ENCODE data around the gene PTPRG. TPM values are rescaled to one million over a fixed set of nuclear protein-coding genes. Genes with fewer than 3 reads are reported as not detected.

The PTPRG gene
- total RNA-seq, 1 experiment from 2014 or later, result 69.3 TPM

GRCh38 chr3:62199126-62199525 is 637.8 kb downstream of the PTPRG start:
- H4K91ac ChIP-seq (ENCODE audit: insufficient read length, low read depth, low read length), result no peak overlapping the region
- H3K79me1 ChIP-seq (ENCODE audit: insufficient read depth, low read depth, low read length, poor library complexity, severe bottlenecking), result no peaks in the 10 kb centered on the region
- H3K4me3 Mint-ChIP-seq, result no peak overlapping the region
- WGBS (ENCODE audit: extremely low coverage, insufficient read length, low lambda C conversion rate), result no CpG with 5 or more reads among the region's 3 CpGs
- no peak overlapping the region for H2BK15ac ChIP-seq (ENCODE audit: low read depth, low read length)
- no peaks in the 10 kb centered on the region for H3K79me2 ChIP-seq (ENCODE audit: insufficient read depth, low read length)
- H3K4me2 ChIP-seq (ENCODE audit: insufficient read depth, insufficient read length, low read length), result no peak overlapping the region
- H3K23me2 ChIP-seq (ENCODE audit: insufficient read length, low read depth, low read length, poor library complexity, severe bottlenecking), result no peaks in the 10 kb centered on the region
- H3K27me3 Mint-ChIP-seq (ENCODE audit: low read depth), result no peaks in the 10 kb centered on the region
- no peak overlapping the region for H3K27ac ChIP-seq (ENCODE audit: insufficient read length, low read depth, low read length)
- no peak overlapping the region for H3K4ac ChIP-seq (ENCODE audit: low read depth, low read length)
- no peaks in the 10 kb centered on the region for H3K27me3 ChIP-seq (ENCODE audit: insufficient read depth, low read length)
- H2AFZ ChIP-seq (ENCODE audit: low read length), result no peak overlapping the region
- no peak overlapping the region for H3K9ac ChIP-seq (ENCODE audit: extremely low read depth, insufficient read length, low read length)
- peaks cover 27 to 33% (median 31%) of the 10 kb centered on the region in 3 experiments for H3K36me3 Mint-ChIP-seq (ENCODE audit: insufficient read depth in 1 of 3, low read depth in 3 of 3)
- no peak overlapping the region for H2BK12ac ChIP-seq (ENCODE audit: insufficient read length, low read depth, low read length)
- H4K5ac ChIP-seq (ENCODE audit: insufficient read length, low read depth, low read length), result no peak overlapping the region
- no peak overlapping the region for H3K27ac Mint-ChIP-seq
- H2BK20ac ChIP-seq (ENCODE audit: low read depth, low read length, poor library complexity, severe bottlenecking), result no peak overlapping the region
- no peak overlapping the region for H3K18ac ChIP-seq (ENCODE audit: insufficient read length, low read depth, low read length)
- H3K56ac ChIP-seq (ENCODE audit: insufficient read length, low read depth, low read length), result no peak overlapping the region
- DNase-seq, result no peak
- no peaks in the 10 kb centered on the region for H3K4me1 ChIP-seq (ENCODE audit: insufficient read depth, low read length)
- no peak overlapping the region for H2BK120ac ChIP-seq (ENCODE audit: low read depth, low read length, poor library complexity, severe bottlenecking)
- H4K20me1 ChIP-seq (ENCODE audit: control insufficient read depth, insufficient read depth, insufficient read length), result no peaks in the 10 kb centered on the region
- H3K14ac ChIP-seq (ENCODE audit: insufficient read depth, low read length), result no peak overlapping the region
- TF ChIP-seq CTCF (conservative IDR thresholded peaks at IDR 0.05), result no peak
- H3K9me3 ChIP-seq (ENCODE audit: control insufficient read depth, low read depth, low read length), result no peaks in the 10 kb centered on the region
- H3K4me1 Mint-ChIP-seq, result peaks cover 7 to 9% of the 10 kb centered on the region in 2 experiments; a peak in 3 of 4 replicates
- no peak overlapping the region for H3T11ph ChIP-seq (ENCODE audit: low read length)
- no peaks in the 10 kb centered on the region for H3K9me3 Mint-ChIP-seq
- no peak overlapping the region for H2BK5ac ChIP-seq (ENCODE audit: insufficient read length, low read length)
- H4K8ac ChIP-seq (replicated peaks; ENCODE audit: insufficient read length, low read depth, low read length), result no peak overlapping the region
- no peak overlapping the region for H3K23ac ChIP-seq (ENCODE audit: insufficient read length, low read depth, low read length)
- H2AK5ac ChIP-seq (ENCODE audit: insufficient read length, low read length), result no peak overlapping the region
